Mesendoderm (in vitro differentiated cells): ENCODE results near the gene GNAI2.
A peak's percentile ranks its signal among the peaks of the same experiment; 100 is the strongest.

Experiments used
- DNase-seq: peaks from one replicate; pipeline ENCODE4 v3.0.0; 2013
- H2AK5ac ChIP-seq: 2 replicates; pipeline ENCODE4 v1.6.1; 2013; ENCODE audit warnings: low read length, inconsistent platforms
- H2BK120ac ChIP-seq: 2 replicates; pipeline ENCODE4 v1.6.1; 2013; ENCODE audit warnings: low read depth, mild to moderate bottlenecking, low read length, moderate library complexity, mixed read lengths
- H2BK15ac ChIP-seq: replicated peaks from 2 replicates; pipeline ENCODE4 v1.6.1; 2013; ENCODE audit warnings: low read depth, mild to moderate bottlenecking, moderate library complexity
- H2BK5ac ChIP-seq: 2 replicates; pipeline ENCODE4 v1.6.1; 2013; ENCODE audit warnings: low read length, inconsistent platforms
- H3K18ac ChIP-seq: 2 replicates; pipeline ENCODE4 v1.6.1; 2013; ENCODE audit warnings: mild to moderate bottlenecking, low read length, mixed read lengths
- H3K23ac ChIP-seq: one replicate; pipeline ENCODE4 v1.6.1; 2013; ENCODE audit warnings: low read length
- H3K27ac ChIP-seq: 2 replicates; pipeline ENCODE4 v1.5.1; 2013; ENCODE audit warnings: low read depth, mild to moderate bottlenecking, inconsistent platforms, low read length, moderate library complexity
- H3K27me3 ChIP-seq: 2 replicates; pipeline ENCODE4 v1.6.1; 2013; ENCODE audit warnings: low read length, control low read depth, mild to moderate bottlenecking, inconsistent platforms; ENCODE audit not compliant: insufficient read depth, poor library complexity
- H3K36me3 ChIP-seq: 2 replicates; pipeline ENCODE4 v1.6.1; 2013; ENCODE audit warnings: low read length, inconsistent platforms; ENCODE audit not compliant: control insufficient read depth, insufficient read depth
- H3K4ac ChIP-seq: one replicate; pipeline ENCODE4 v1.6.1; 2013; ENCODE audit warnings: low read depth, mild to moderate bottlenecking, low read length, moderate library complexity
- H3K4me1 ChIP-seq: 2 replicates; pipeline ENCODE4 v1.6.1; 2013; ENCODE audit warnings: low read depth, low read length, inconsistent platforms; ENCODE audit not compliant: control insufficient read depth
- H3K4me2 ChIP-seq: 2 replicates; pipeline ENCODE4 v1.6.1; 2013; ENCODE audit warnings: low read length
- H3K4me3 ChIP-seq: 2 replicates; pipeline ENCODE4 v1.5.1; 2013; ENCODE audit warnings: mild to moderate bottlenecking, low read length
- H3K56ac ChIP-seq: one replicate; pipeline ENCODE4 v1.6.1; 2013; ENCODE audit warnings: low read length
- H3K79me1 ChIP-seq: 2 replicates; pipeline ENCODE4 v1.6.1; 2013; ENCODE audit warnings: low read length, inconsistent platforms
- H3K79me2 ChIP-seq: 2 replicates; pipeline ENCODE4 v1.6.1; 2013; ENCODE audit warnings: mild to moderate bottlenecking, low read length; ENCODE audit not compliant: control insufficient read depth, insufficient read depth
- H3K9ac ChIP-seq: 2 replicates; pipeline ENCODE4 v1.6.1; 2013; ENCODE audit warnings: low read length, inconsistent platforms
- H4K5ac ChIP-seq: one replicate; pipeline ENCODE4 v1.6.1; 2013; ENCODE audit warnings: low read length
- H4K8ac ChIP-seq: one replicate; pipeline ENCODE4 v1.6.1; 2013; ENCODE audit warnings: low read depth, mild to moderate bottlenecking, control low read depth, low read length, moderate library complexity
- WGBS: extraction: QIAGEN DNeasy Blood & Tissue Kit; methylation state at CpG from one replicate; pipeline ENCODE4 v1.1.7; 2013; ENCODE audit warnings: low lambda C conversion rate, missing lambda C conversion rate; ENCODE audit not compliant: insufficient coverage; ENCODE audit errors: extremely low coverage; 5-methylcytosine and 5-hydroxymethylcytosine counted together

Gene GNAI2

DNA sequence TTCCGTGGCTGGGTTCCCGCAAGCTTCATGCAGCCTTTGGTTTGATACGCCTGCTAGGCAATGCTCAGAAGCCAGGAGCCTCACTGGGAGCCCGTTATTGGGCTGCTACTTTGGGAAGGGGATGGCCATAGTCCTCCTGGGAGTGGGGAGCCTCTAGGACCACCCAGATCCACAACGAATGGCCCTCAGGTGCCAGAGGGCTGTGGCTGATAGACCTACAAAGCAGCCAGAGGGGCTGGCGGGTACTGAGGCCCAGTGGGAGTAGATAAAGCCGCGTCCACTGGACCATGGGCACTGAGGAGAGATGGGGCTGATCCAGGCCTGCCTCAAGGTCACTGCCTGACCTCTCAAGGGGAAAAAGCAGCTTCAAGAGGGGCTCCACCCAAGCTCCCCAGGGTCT is 43.9 kb upstream of the GNAI2 start:
- Histone ChIP-seq H3K36me3 (peaks cover 3% of the 10 kb centered on the region), H3K79me2 (no peaks in the 10 kb centered on the region), H3K27ac (no peak overlapping the region), H3K56ac (no peak overlapping the region), H2AK5ac (no peak overlapping the region), H2BK120ac (no peak overlapping the region), H3K4me2 (no peak overlapping the region), H4K5ac (no peak overlapping the region), H3K79me1 (no peaks in the 10 kb centered on the region), H3K27me3 (no peaks in the 10 kb centered on the region), H2BK5ac (no peak overlapping the region), H4K8ac (no peak overlapping the region), H3K4me3 (no peak overlapping the region), H3K9ac (no peak overlapping the region), H3K18ac (no peak overlapping the region), H2BK15ac (no peak overlapping the region), H3K23ac (no peak overlapping the region), H3K4me1 (no peaks in the 10 kb centered on the region), H3K4ac (no peak overlapping the region)
- WGBS = no CpG with 5 or more reads among the region's 8 CpGs
- no peak for DNase-seq

DNA sequence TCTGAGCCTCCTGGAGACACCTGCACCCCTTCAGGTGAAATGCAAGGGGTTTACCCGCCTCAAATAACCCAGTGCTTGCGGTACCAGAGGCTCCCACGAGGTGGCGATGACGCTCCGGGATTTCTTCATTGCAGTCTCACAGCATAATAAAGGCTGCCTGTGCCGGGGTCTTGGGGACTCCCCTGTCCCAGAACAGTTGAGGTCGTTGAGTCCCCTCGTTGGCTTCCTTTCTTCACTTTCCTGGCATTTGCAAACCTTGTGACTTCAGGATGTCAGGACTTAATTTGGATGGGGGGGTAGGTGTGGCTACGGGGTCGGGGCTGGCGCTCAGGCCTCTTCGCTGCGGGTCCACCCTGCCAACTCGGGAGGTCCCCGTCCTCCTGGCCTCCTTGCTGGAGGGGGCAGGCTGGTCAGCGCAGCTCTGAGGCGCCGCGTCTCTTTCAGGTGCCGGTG is 43.3 kb upstream of the GNAI2 start:
- no peak overlapping the region for H3K4ac ChIP-seq
- H3K4me2 ChIP-seq = no peak overlapping the region
- H3K18ac ChIP-seq = no peak overlapping the region
- H2AK5ac ChIP-seq = no peak overlapping the region
- H2BK5ac ChIP-seq = no peak overlapping the region
- WGBS = no CpG with 5 or more reads among the region's 21 CpGs
- peaks cover 1% of the 10 kb centered on the region for H3K36me3 ChIP-seq
- no peak overlapping the region for H4K8ac ChIP-seq
- H3K79me1 ChIP-seq = no peaks in the 10 kb centered on the region
- no peak overlapping the region for H3K56ac ChIP-seq
- no peak overlapping the region for H4K5ac ChIP-seq
- H3K4me3 ChIP-seq = no peak overlapping the region
- no peaks in the 10 kb centered on the region for H3K79me2 ChIP-seq
- no peak overlapping the region for H3K9ac ChIP-seq
- H2BK120ac ChIP-seq = no peak overlapping the region
- H3K27me3 ChIP-seq = no peaks in the 10 kb centered on the region
- no peak overlapping the region for H3K27ac ChIP-seq
- no peak overlapping the region for H2BK15ac ChIP-seq
- no peak overlapping the region for H3K23ac ChIP-seq
- DNase-seq = peak; percentile 76
- H3K4me1 ChIP-seq = no peaks in the 10 kb centered on the region

DNA sequence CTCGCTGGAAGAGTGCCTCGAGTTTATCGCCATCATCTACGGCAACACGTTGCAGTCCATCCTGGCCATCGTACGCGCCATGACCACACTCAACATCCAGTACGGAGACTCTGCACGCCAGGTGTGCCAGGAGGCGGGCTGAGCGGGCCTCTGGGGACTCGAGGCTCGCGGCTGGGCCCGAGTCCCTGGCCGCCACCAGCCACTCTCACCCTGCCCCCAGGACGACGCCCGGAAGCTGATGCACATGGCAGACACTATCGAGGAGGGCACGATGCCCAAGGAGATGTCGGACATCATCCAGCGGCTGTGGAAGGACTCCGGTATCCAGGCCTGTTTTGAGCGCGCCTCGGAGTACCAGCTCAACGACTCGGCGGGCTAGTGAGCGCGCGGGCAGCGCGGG is 42.7 kb upstream of the GNAI2 start:
- Histone ChIP-seq H3K27me3 (no peaks in the 10 kb centered on the region), H2BK5ac (no peak overlapping the region), H2AK5ac (no peak overlapping the region), H3K9ac (no peak overlapping the region), H3K18ac (no peak overlapping the region), H4K5ac (no peak overlapping the region), H3K56ac (no peak overlapping the region), H3K36me3 (peaks cover under 1% of the 10 kb centered on the region), H3K4ac (no peak overlapping the region), H2BK15ac (no peak overlapping the region), H3K4me2 (no peak overlapping the region), H3K27ac (no peak overlapping the region), H3K4me3 (no peak overlapping the region), H2BK120ac (no peak overlapping the region), H3K4me1 (no peaks in the 10 kb centered on the region), H4K8ac (no peak overlapping the region), H3K23ac (no peak overlapping the region), H3K79me2 (no peaks in the 10 kb centered on the region), H3K79me1 (no peaks in the 10 kb centered on the region)
- no CpG with 5 or more reads among the region's 36 CpGs for WGBS
- no peak for DNase-seq

DNA sequence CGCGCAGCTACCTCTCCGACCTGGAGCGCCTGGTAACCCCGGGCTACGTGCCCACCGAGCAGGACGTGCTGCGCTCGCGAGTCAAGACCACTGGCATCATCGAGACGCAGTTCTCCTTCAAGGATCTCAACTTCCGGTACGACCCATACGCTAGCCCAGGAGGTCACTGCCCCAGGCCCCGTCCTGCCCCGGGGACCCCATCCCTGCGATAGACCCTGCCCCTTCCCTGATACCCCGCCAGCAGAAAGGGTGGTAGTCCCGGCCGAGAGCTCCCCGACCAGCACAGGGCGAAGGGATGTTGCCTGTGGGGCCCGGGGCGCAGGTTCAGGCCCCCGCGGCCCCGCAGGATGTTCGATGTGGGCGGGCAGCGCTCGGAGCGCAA is 42.3 kb upstream of the GNAI2 start:
- Histone ChIP-seq H3K27me3 (no peaks in the 10 kb centered on the region), H3K4me1 (no peaks in the 10 kb centered on the region), H2AK5ac (no peak overlapping the region), H2BK120ac (no peak overlapping the region), H3K4ac (no peak overlapping the region), H4K8ac (no peak overlapping the region), H3K23ac (no peak overlapping the region), H3K18ac (no peak overlapping the region), H3K79me1 (no peaks in the 10 kb centered on the region), H3K4me2 (no peak overlapping the region), H3K56ac (no peak overlapping the region), H4K5ac (no peak overlapping the region), H2BK15ac (no peak overlapping the region), H3K27ac (no peak overlapping the region), H3K9ac (no peak overlapping the region), H3K36me3 (no peaks in the 10 kb centered on the region), H2BK5ac (no peak overlapping the region), H3K79me2 (no peaks in the 10 kb centered on the region), H3K4me3 (no peak overlapping the region)
- WGBS = no CpG with 5 or more reads among the region's 34 CpGs
- no peak for DNase-seq

DNA sequence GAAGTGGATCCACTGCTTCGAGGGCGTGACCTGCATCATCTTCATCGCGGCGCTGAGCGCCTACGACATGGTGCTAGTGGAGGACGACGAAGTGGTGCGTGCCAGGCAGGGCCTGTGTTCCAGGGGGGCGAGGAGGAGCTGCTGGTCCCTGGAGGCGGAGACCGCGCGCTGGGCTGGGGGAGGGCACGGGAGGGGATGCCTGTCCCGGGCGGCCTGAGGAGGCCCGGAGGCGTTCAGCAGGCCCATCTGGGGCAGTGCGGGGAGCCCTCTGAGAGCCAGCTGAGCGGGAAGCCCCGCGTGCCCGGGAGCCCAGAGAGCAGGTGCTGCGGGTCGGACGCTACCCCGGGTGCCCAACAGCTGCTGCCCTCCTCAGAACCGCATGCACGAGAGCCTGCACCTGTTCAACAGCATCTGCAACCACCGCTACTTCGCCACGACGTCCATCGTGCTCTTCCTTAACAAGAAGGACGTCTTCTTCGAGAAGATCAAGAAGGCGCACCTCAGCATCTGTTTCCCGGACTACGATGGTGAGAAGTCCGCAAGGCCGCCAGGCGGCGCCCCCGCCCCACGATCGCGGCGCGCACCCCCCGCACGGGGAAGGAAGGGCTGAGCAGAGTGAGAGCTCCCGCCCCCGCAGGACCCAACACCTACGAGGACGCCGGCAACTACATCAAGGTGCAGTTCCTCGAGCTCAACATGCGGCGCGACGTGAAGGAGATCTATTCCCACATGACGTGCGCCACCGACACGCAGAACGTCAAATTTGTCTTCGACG is 41.7 kb upstream of the GNAI2 start:
- H3K4ac ChIP-seq = no peak overlapping the region
- no peaks in the 10 kb centered on the region for H3K27me3 ChIP-seq
- H2AK5ac ChIP-seq = no peak overlapping the region

More for the DNA sequence above, 41.7 kb upstream of the GNAI2 start:
- H3K36me3 ChIP-seq = no peaks in the 10 kb centered on the region
- H3K4me1 ChIP-seq = no peaks in the 10 kb centered on the region
- no peak overlapping the region for H3K23ac ChIP-seq
- H3K27ac ChIP-seq = no peak overlapping the region
- no peak overlapping the region for H3K56ac ChIP-seq
- no peak overlapping the region for H4K5ac ChIP-seq
- H2BK120ac ChIP-seq = no peak overlapping the region
- H3K4me3 ChIP-seq = no peak overlapping the region
- no CpG with 5 or more reads among the region's 70 CpGs for WGBS
- H4K8ac ChIP-seq = no peak overlapping the region
- H3K79me2 ChIP-seq = no peaks in the 10 kb centered on the region
- peak; percentile 76 for DNase-seq
- H2BK5ac ChIP-seq = no peak overlapping the region
- H3K79me1 ChIP-seq = no peaks in the 10 kb centered on the region
- no peak overlapping the region for H3K18ac ChIP-seq
- H3K9ac ChIP-seq = no peak overlapping the region
- no peak overlapping the region for H2BK15ac ChIP-seq
- no peak overlapping the region for H3K4me2 ChIP-seq
